Ascending aorta (tissue), 2 donors: ENCODE results near the gene CAPRIN2. TPM values are rescaled to one million over a fixed set of nuclear protein-coding genes. Genes with fewer than 3 reads are reported as not detected.

Experiments used
- DNase-seq, 2 donors: peaks; one replicate each; pipeline ENCODE4 v3.0.0-alpha.2; 2019; ENCODE audit warnings: low spot score in 2 of 2
- H3K27ac ChIP-seq, 2 donors: fragments of 200-600 bp; sonication (generic); one replicate each; pipeline ENCODE4 v1.5.1; 2016 to 2017; ENCODE audit warnings: mild to moderate bottlenecking in 1 of 2
- H3K27me3 ChIP-seq: fragments of 200-600 bp; sonication (generic); one replicate; pipeline ENCODE4 v1.5.1; 2017
- H3K36me3 ChIP-seq, 2 donors: fragments of 200-600 bp; sonication (generic); one replicate each; pipeline ENCODE4 v1.5.1; 2016
- H3K4me1 ChIP-seq, 2 donors: fragments of 200-600 bp; sonication (generic); one replicate each; pipeline ENCODE4 v1.5.1; 2016 to 2017; ENCODE audit warnings: mild to moderate bottlenecking in 1 of 2
- H3K4me3 ChIP-seq, 2 donors: fragments of 200-600 bp; sonication (generic); one replicate each; pipeline ENCODE4 v1.5.1; 2016 to 2017; ENCODE audit warnings: mild to moderate bottlenecking in 1 of 2
- H3K9me3 ChIP-seq, 2 donors: fragments of 200-600 bp; sonication (generic); one replicate each; pipeline ENCODE4 v1.5.1; 2016
- CTCF ChIP-seq, 3 experiments: fragments of 200-600 bp in 2 of 3; fragments of 450-650 bp in 1 of 3; sonication (generic) in 2 of 3; IDR thresholded peaks; one replicate each; pipeline ENCODE4 v1.5.1; 2016 to 2019; ENCODE audit warnings: antibody characterized with exemption in 3 of 3, mild to moderate bottlenecking in 1 of 3, moderate library complexity in 1 of 3
- intact Hi-C: fragments of 100-400 bp; cut with DNase I; formaldehyde crosslinking; loops from one replicate; pipeline ENCODE4 v1.15.1; 2023
- total RNA-seq: library from RNA; depleted of rRNA; stranded (reverse); fragments of >200 nt; gene quantifications from one replicate; pipeline ENCODE4 v1.1.0, GENCODE V29; 2016

Gene CAPRIN2
- total RNA-seq, 1 donor from 2014 or later = 20.6 TPM

- no peaks in the 10 kb centered on the region for H3K36me3 ChIP-seq
- intact Hi-C loops = no loop called here
- H3K27ac ChIP-seq = no peak overlapping the region
- no peak overlapping the region for H3K4me3 ChIP-seq
- no peaks in the 10 kb centered on the region for H3K9me3 ChIP-seq
- no peak for TF ChIP-seq CTCF (IDR thresholded peaks at IDR 0.05)
- H3K4me1 ChIP-seq = no peaks in the 10 kb centered on the region
- no peak for DNase-seq
- H3K27me3 ChIP-seq = no peaks in the 10 kb centered on the region
Observed at GRCh38 chr12:30785630-30786029, 30.9 kb upstream of the CAPRIN2 start.

GRCh38 chr12:30784508-30784907, 29.8 kb upstream of the CAPRIN2 start:
- Histone ChIP-seq H3K4me1 (no peaks in the 10 kb centered on the region), H3K27me3 (no peaks in the 10 kb centered on the region), H3K36me3 (no peaks in the 10 kb centered on the region), H3K27ac (no peak overlapping the region), H3K4me3 (no peak overlapping the region), H3K9me3 (no peaks in the 10 kb centered on the region)
- no peak for TF ChIP-seq CTCF (IDR thresholded peaks at IDR 0.05)
- intact Hi-C loops = no loop called here
- DNase-seq = no peak

- DNase-seq = no peak
- Histone ChIP-seq H3K4me3 (no peak overlapping the region), H3K27me3 (no peaks in the 10 kb centered on the region), H3K36me3 (no peaks in the 10 kb centered on the region), H3K9me3 (no peaks in the 10 kb centered on the region), H3K27ac (no peak overlapping the region), H3K4me1 (no peaks in the 10 kb centered on the region)
- no peak for TF ChIP-seq CTCF (IDR thresholded peaks at IDR 0.05)
- intact Hi-C loops = no loop called here
Observed at GRCh38 chr12:30783946-30784345, 29.2 kb upstream of the CAPRIN2 start.

GRCh38 chr12:30782316-30783173, 27.8 kb upstream of the CAPRIN2 start:
- no peak for TF ChIP-seq CTCF (IDR thresholded peaks at IDR 0.05)

GRCh38 chr12:30779578-30779977, 24.8 kb upstream of the CAPRIN2 start:
- TF ChIP-seq CTCF (IDR thresholded peaks at IDR 0.05) = no peak
- H3K27ac ChIP-seq = no peak overlapping the region
- H3K27me3 ChIP-seq = no peaks in the 10 kb centered on the region
- H3K36me3 ChIP-seq = no peaks in the 10 kb centered on the region
- intact Hi-C loops = no loop called here
- no peaks in the 10 kb centered on the region for H3K9me3 ChIP-seq
- no peaks in the 10 kb centered on the region for H3K4me1 ChIP-seq
- DNase-seq = no peak
- H3K4me3 ChIP-seq = no peak overlapping the region

More at GRCh38 chr12:30782316-30783173, 27.8 kb upstream of the CAPRIN2 start:
- H3K9me3 ChIP-seq = no peaks in the 10 kb centered on the region
- H3K27me3 ChIP-seq = no peaks in the 10 kb centered on the region
- no peaks in the 10 kb centered on the region for H3K4me1 ChIP-seq
- H3K27ac ChIP-seq = no peak overlapping the region
- H3K36me3 ChIP-seq = no peaks in the 10 kb centered on the region
- DNase-seq = no peak
- intact Hi-C loops = no loop called here
- H3K4me3 ChIP-seq = no peak overlapping the region
